Subcutaneous adipose tissue (tissue), 4 donors: Measurements from ENCODE around the gene MIPOL1. TPM values are rescaled to one million over a fixed set of nuclear protein-coding genes. Genes with fewer than 3 reads are reported as not detected.

Source experiments
- CTCF ChIP-seq: fragments of 450-650 bp; IDR thresholded peaks from one replicate; pipeline ENCODE4 v1.5.1; 2016; ENCODE audit warnings: low read depth, mild to moderate bottlenecking, control low read depth, antibody characterized with exemption, moderate library complexity
- total RNA-seq, 4 donors: library from RNA; depleted of rRNA; stranded (reverse); fragments of >200 nt; gene quantifications; one replicate each; pipeline ENCODE4 v1.1.0, GENCODE V29; 2016

MIPOL1 gene
- total RNA-seq, 4 donors from 2014 or later: 7.6 to 20.9 (median 11.1) TPM

GRCh38 chr14:37596790-37597472, 399.2 kb downstream of the MIPOL1 start:
- no peak for TF ChIP-seq CTCF

DNA sequence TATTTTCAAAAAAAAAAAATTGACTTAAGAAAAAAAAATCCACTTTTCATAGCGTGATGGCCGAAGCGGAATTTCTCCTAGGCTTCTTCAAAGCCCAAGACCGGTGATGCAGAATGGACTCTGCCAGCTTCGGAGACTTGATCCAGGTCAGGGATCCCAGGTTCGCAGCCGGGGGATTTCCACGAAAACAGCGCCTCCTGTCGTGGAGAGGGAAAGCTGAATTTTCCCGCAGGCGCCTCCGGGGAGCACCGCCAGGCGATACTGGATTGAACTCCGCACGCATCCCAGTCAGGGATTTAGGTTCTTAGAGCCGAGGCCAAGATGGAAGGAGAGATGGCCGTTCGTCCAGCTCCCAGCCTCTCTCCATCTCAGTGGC, 399.8 kb downstream of the MIPOL1 start:
- TF ChIP-seq CTCF: no peak

DNA sequence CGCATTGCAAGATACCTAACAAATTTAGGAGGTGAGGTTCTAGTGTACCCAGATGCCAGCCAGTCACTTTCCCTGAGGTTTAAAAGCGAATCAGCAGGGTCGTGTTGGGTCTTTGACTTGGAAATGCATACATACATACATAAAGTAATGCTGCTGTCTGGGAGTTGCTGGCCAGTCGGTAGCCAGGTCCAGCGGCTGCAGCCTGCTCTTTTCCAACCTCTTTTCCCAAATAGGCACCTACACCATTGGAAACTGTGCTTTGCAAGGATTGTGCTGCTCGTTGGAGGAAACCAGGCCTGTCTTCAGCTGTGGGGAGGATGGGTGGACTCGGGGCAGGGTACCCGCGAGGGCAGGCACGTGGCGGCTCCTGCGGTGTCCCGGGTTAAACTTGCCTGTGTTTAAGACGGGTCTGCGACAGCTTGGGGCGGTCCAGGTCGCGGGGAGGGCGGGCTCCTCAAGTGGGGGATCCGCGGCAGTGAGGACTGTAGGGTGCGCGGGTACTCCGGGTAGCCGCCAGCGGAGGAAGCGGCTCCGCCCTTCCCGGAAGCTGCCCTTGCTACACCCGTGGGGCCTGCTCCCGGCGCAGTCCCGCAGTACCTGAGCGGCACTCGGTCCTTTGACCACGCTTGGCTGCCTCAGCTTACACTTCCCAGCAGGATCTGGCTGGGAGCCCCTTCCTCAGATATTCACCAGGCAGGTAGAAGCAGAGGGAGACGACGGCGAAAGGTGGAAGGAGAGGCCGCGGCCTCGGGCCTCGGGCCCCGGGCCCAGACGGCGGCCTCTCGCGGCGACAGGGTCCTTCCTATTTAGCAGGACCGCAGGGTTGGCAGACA, 400.4 kb downstream of the MIPOL1 start:
- no peak for TF ChIP-seq CTCF

DNA sequence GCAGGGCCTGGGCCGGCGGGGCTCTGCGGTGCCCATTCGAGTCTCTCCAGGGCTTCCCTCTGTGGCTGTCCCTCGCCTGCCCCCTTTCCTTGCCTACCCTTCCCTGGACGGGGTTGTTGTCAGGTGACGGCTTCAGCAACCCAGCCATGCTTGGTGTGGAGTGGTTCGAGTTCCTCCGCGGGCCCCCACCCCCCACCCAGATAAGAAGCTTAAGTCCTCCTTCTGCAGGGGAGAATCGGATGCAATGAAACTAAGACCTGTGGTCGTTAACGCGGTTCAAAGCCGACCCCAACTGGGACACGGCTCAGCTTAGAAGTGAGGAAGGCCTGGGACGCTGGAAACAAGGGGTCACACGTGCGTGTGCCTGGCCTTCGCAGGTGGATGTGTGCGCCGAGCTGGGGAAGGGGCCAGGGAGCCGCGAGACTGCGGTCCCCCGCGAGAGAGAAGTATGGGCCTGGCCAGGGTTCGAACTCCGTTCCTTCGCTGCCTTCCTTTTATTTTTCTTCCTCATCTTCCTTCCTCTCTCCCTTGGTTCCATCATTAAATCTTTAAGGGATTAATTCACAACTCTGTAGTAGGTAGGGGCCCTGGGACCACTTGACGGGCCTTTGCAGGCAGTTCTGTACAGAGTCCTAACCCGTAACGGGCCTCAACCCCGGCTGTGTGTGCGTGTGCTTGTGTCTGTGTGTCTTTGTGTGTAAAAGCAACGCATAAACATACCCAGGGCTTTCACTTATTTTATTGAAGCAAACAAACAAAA, 401.2 kb downstream of the MIPOL1 start:
- no peak for TF ChIP-seq CTCF

DNA sequence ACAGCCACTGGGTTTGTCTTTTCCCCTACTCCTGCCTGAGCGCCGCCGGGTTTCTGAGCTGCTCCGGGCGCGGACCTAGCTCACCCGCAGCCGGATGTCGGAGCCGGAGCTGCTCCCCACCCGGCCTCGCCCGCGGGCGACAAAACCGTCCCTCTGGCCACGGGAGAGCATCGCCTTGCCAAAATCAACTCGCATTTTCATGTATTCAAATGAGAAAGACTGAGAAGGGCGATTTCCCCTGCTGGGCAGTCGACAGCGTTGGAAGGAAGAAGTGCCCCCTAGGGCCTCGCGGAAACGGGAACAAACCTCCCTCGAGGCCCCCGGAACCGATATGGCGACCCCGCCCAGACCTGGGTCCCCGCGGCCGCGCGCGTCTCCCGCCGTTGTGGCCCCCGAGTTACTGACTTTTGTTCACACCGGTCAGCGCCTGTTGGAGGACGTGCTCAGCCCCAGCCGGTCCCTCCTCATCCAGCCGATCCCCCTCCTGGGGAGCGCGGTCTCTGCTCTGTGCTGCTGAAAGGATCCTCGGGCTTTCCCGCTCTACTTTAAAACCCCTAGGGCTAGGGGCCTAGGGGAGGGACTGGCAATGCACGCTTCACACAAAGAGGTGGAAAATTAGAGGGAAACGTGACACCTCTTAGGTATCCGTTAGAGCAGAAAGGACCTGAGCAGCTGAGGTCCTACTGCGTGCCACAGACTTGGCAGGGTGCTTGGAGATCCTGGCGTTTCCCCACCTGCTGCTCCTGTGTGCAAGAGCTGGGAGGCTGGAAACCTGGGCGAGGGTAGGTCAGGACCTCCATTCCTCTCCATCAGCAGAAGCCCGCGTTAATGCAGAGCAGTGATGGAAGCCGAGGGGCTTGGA, 402.0 kb downstream of the MIPOL1 start:
- TF ChIP-seq CTCF: no peak

DNA sequence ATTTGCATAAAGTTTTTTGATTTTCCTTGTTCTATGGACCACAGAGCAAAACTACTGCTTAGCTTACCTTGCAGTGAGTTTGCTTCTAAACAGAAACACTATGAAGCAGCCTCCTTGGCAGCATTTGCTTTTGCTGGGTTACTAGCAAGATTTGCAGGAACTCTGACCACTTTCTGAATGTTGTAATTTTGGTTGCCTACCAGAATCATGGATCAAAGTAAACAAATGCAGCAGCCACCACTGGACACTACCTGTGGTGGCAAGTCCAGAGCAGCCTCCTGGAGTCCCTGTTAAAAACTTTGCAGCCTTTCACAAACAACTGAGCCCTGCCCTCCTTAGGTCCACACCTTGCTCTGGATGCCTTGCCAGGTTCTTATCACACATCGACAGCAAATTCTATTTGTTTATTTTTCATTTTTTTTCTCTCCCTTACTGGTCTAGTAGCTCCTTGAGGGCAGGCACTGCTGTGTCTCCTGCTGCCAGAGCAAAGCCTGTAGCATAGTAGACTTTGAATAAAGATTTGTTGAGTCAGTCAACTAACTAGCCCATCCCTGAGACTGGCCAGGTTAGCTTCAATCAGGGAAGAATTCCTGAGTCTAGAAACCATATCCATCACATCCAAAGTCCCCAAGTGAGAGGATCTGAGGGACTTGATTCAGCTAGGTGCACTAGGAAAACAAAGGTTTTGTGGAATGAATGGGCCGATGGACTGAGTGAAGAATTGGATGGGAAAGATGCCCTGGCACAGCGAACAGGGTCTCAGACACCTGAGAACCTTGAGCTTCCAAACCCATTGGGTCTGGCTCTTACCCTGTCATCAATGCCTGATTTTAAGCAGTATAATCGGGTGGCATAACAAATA, 403.4 kb downstream of the MIPOL1 start:
- TF ChIP-seq CTCF: no peak
